Measurements from ENCODE around the gene GKN2.

DNA sequence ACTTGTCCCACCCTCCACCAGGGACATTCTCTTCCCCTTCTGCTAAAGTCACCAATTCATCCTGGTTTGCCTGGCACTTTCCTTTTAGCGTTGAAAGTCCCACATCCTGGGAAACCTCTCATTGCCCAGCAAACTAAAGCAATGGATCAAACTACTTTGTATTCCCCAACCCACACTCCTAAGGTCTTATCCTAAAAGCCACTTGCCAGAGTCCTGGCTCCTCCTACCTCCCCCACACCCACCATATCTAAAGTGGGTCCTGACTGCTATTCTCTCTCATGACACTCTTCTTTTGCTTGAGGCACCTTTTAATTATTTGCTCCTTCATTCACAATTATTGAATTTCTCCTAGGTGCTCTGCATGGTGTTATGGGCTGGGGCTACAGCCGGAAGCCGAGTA, 40.6 kb downstream of the GKN2 start:
- TF ChIP-seq SRF (IDR thresholded peaks at IDR 0.05; ENCODE audit: low read depth) (no peak), TCF7L2 (IDR thresholded peaks at IDR 0.05; ENCODE audit: borderline replicate concordance, extremely low read depth, insufficient read depth, insufficient read length) (no peak), CTCF (IDR thresholded peaks at IDR 0.05 in 2 of 3, conservative IDR thresholded peaks at IDR 0.05 in 1 of 3; ENCODE audit: borderline replicate concordance in 1 of 3, insufficient read depth in 1 of 3, low read depth in 2 of 3, low read length in 2 of 3) (no peak), POLR2A (IDR thresholded peaks at IDR 0.05; ENCODE audit: borderline replicate concordance, extremely low read depth, insufficient read depth, insufficient read length) (no peak), EZH2phosphoT487 (IDR thresholded peaks at IDR 0.05; ENCODE audit: borderline replicate concordance) (no peak), ZNF274 (IDR thresholded peaks at IDR 0.05; ENCODE audit: low read depth, low read length) (no peak), MAX (IDR thresholded peaks at IDR 0.05) (no peak), EZH2 (IDR thresholded peaks at IDR 0.05) (no peak), RAD21 (IDR thresholded peaks at IDR 0.05; ENCODE audit: low read depth) (no peak), ELF1 (IDR thresholded peaks at IDR 0.05; ENCODE audit: borderline replicate concordance, low read depth) (no peak)
- TF ChIP-seq, protein P1, sequence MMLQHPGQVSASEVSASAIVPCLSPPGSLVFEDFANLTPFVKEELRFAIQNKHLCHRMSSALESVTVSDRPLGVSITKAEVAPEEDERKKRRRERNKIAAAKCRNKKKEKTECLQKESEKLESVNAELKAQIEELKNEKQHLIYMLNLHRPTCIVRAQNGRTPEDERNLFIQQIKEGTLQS (IDR thresholded peaks at IDR 0.05), result no peak
